ENCODE data around the gene RHOT2. TPM values are rescaled to one million over a fixed set of nuclear protein-coding genes. Genes with fewer than 3 reads are reported as not detected.

The RHOT2 gene
- total RNA-seq, 6 experiments from 2014 or later: 73.9 to 93.4 (median 84.8) TPM

DNA sequence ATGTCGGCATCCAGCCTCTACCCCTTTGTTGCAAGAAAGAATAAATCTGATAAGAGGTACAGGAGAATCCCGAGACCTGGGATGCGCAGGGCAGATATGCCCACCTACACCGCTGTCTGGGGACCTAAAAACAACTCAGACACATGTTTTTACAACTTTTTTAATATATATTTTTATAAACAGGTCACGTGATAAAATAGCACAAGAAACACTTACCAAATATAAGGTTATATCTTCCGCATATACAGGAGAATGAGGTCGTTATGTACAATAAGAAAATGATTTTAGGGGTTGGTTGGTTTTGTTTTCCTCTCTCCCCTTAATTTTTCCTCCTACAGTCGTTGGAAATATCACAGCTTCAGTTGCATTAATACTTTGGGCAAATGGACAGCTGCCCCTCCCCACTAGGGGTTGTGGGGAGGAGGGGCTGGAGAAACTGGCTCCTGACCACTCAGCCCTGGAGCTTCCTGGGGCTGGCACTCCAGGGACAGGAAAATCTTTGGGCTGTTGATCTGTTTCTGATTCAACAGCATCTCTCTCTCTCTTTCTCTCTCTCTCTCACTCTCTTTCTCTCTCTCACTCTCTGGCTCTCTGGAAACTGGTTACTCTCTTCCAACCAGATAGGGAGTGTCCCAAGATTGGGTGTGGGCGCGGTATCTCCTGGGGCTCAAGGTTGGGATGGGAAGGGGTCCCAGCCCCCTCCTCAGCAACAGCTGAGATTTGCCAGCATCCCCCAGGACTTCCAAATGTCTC is 24.6 kb downstream of the RHOT2 start:
- peaks cover 25% of the 10 kb centered on the region for H3K27me3 Mint-ChIP-seq (ENCODE audit: insufficient read depth)
- H3K4me3 Mint-ChIP-seq: no peak overlapping the region
- H3K36me3 Mint-ChIP-seq (ENCODE audit: low read depth): no peaks in the 10 kb centered on the region
- H3K9me3 Mint-ChIP-seq: no peaks in the 10 kb centered on the region
- TF ChIP-seq, protein P1, sequence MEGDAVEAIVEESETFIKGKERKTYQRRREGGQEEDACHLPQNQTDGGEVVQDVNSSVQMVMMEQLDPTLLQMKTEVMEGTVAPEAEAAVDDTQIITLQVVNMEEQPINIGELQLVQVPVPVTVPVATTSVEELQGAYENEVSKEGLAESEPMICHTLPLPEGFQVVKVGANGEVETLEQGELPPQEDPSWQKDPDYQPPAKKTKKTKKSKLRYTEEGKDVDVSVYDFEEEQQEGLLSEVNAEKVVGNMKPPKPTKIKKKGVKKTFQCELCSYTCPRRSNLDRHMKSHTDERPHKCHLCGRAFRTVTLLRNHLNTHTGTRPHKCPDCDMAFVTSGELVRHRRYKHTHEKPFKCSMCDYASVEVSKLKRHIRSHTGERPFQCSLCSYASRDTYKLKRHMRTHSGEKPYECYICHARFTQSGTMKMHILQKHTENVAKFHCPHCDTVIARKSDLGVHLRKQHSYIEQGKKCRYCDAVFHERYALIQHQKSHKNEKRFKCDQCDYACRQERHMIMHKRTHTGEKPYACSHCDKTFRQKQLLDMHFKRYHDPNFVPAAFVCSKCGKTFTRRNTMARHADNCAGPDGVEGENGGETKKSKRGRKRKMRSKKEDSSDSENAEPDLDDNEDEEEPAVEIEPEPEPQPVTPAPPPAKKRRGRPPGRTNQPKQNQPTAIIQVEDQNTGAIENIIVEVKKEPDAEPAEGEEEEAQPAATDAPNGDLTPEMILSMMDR (IDR thresholded peaks at IDR 0.05): no peak
- H3K27ac Mint-ChIP-seq: no peak overlapping the region
- H3K4me1 Mint-ChIP-seq (ENCODE audit: low read depth): peaks cover 11% of the 10 kb centered on the region; the same call in 1 of the 2 replicates
- DNase-seq: no peak

DNA sequence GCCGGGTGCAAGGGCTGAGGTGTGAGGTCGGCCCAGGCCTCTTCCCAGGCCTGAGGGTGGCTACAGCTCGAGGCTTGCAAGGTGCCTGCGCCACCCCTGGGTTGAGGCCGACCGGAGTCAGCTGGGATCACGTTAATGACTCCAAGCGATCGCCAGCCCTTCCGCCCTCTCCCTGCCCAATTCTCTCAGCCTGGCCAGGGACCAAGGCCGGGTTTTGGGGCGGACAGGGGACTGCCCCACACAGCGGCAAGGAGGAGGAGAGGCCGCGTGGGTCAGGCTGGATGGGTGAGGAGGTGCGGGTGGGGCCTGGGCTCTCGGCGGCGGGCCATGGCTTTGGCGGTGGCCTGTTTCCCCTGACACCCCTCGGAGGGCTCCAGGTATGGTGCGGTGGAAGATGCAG is 25.4 kb downstream of the RHOT2 start:
- Mint-ChIP-seq H3K9me3 (no peaks in the 10 kb centered on the region), H3K4me1 (ENCODE audit: low read depth) (peaks cover 11% of the 10 kb centered on the region; the same call in 1 of the 2 replicates), H3K27ac (no peak overlapping the region), H3K36me3 (ENCODE audit: low read depth) (no peaks in the 10 kb centered on the region), H3K4me3 (no peak overlapping the region), H3K27me3 (ENCODE audit: insufficient read depth) (peaks cover 27% of the 10 kb centered on the region)
- no peak for DNase-seq
- TF ChIP-seq, protein P1 (IDR thresholded peaks at IDR 0.05): no peak

DNA sequence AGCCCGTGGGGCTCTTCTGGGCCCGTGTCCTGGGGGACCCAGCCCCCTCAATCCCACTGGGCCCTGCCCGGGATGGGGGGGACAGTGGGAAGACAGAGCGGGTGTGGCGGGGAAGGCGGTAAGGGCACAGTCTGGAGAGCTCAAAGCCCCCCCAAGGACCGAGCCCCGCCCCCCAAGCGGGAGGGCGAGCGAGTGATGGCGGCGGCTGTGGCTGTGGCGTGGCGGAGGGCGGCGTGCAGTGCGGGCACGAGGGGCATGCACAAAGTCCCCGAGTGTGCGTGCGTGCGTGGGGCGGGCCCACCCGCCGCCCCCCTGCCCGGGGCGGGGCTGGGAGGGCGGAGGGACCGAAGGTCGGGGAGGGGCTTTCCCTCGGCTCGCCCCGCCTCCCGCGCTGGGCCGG is 25.8 kb downstream of the RHOT2 start:
- Mint-ChIP-seq H3K4me1 (ENCODE audit: low read depth) (peaks cover 11% of the 10 kb centered on the region; the same call in 1 of the 2 replicates), H3K36me3 (ENCODE audit: low read depth) (no peaks in the 10 kb centered on the region), H3K27ac (no peak overlapping the region), H3K4me3 (no peak overlapping the region), H3K27me3 (ENCODE audit: insufficient read depth) (peaks cover 30% of the 10 kb centered on the region), H3K9me3 (no peaks in the 10 kb centered on the region)
- TF ChIP-seq, protein P1 (IDR thresholded peaks at IDR 0.05): no peak
- DNase-seq: no peak

DNA sequence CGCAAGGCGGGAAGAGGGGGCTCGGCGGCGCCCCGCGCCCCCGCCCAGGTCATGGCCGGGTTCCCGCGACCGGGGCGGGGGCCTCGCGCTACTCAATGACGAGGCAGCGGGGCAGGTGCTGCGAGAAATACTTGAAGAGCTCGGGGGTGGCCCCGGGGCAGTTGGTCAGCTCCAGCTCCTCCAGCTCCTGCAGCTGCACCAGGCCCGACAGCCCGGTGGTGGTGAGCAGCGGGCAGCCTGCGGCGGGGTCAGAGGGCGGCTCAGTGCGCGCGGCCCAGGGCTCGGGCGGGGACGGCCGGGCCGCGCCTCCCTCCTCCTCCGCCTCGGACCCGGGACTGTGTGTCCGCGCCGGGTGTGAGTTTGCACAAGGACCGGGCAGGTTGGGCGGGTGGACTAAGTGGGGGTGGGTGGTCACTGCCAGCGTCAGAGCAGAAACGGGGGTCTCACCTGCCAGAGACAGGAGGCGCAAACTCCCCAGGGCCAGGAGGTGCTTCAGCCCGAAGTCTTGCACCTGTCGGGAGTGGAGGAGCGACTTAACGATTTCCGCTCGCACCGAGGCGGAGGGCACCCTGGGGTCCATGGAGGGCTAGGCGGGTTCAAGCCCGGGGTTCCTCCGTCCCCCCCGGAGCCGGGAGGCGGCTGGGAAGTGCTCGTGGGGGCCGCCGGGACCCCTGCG is 26.4 kb downstream of the RHOT2 start:
- Mint-ChIP-seq H3K27me3 (ENCODE audit: insufficient read depth) (peaks cover 30% of the 10 kb centered on the region), H3K4me1 (ENCODE audit: low read depth) (peaks cover 9% of the 10 kb centered on the region; the same call in 1 of the 2 replicates), H3K4me3 (no peak overlapping the region)

DNA sequence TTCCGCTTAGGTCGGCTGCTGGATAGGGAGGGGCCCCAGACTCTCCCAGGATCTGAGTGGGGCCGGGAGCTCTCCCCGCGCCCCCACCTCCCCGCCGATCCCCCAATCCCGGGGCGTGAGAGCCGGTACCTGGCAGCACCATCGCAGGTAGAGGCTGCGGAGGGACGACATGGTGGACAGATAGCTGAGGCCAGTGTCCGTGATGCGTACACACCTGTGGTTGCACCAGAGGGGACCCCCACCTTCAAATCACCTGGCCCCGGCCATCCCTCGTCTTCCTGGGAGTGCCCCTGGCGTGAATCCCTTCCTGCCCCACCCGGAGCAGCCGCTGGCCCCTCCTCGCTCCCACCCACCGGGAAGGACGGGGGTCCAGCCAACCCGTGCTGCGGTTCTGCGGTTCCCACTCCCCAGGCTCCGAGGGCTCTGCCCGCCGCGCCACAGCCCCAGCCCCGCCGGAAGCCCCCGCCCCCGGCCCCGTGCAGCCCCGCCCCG is 27.0 kb downstream of the RHOT2 start:
- no peak overlapping the region for H3K27ac Mint-ChIP-seq
- H3K9me3 Mint-ChIP-seq: no peaks in the 10 kb centered on the region
- no peak for DNase-seq
- 0 out of 2 replicates have a peak, but pooled peaks cover 6% of the 10 kb centered on the region for H3K4me1 Mint-ChIP-seq (ENCODE audit: low read depth)
- no peaks in the 10 kb centered on the region for H3K36me3 Mint-ChIP-seq (ENCODE audit: low read depth)
- TF ChIP-seq, protein P1 (IDR thresholded peaks at IDR 0.05): no peak
- peaks cover 27% of the 10 kb centered on the region for H3K27me3 Mint-ChIP-seq (ENCODE audit: insufficient read depth)
- H3K4me3 Mint-ChIP-seq: no peak overlapping the region

More for the DNA sequence above, 26.4 kb downstream of the RHOT2 start:
- no peak for DNase-seq
- TF ChIP-seq, protein P1 (IDR thresholded peaks at IDR 0.05): no peak
- Mint-ChIP-seq H3K36me3 (ENCODE audit: low read depth) (no peaks in the 10 kb centered on the region), H3K9me3 (no peaks in the 10 kb centered on the region), H3K27ac (no peak overlapping the region)

Data from HFFc6 (cell line).